GM21381 (cell line): ENCODE results near the gene VDR.

Experiments used
- ATAC-seq: cut with Tn5 transposase; IDR thresholded peaks from one replicate; pipeline ENCODE4 v1.9.1; 2021; ENCODE audit warnings: mild to moderate bottlenecking, moderate library complexity; ENCODE audit not compliant: unreplicated experiment

Gene VDR

DNA sequence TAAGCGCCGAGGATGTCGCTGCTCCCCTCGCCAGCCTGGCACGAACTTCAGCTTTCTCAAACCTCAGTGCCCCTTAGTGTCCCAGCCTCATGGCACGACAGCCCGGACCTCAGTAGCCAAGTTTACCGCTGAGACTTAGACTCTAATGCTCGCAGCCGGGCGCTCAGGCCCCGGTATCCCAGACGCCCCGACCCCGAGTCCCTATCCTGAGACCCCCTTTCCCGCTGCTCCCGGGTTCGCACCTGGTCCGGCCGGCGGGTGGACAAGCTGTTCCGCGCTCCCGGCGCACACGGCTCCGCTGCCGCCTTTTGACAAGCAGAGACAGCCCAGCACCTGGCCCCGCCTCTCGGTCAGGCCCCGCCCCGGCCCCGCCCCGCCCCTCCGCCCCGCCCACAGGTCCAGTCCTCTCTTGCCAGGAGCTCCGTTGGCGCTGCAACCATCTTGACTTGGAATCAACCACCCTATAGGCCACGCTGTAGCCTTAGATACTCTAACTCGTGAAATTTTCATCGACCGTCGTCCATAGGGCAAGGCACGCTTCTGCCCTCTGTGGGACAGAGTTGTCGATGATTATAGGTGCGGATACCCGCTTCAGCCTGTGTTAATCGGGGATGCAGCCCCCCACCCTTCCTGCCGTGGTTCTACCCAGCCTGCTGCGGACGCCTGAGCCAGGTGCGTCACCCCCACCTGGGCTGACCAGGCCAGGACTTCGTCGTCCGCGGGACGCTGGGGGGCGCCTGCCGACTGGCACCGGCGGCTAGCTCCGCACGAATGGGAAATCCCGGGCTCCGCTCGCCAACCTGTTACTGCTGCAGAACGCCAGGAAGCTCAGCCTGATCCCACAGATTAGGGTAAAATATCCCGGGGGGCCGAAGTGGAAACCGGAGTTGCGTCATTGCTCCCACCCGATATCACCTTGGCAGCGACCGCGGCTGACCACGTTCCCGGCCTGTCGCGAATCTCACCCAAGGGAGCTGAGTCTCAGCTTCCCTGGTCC, at the start of gene VDR:
Gene VDR, minus strand, starts transcription at position 282 of the 997 bp plus-strand sequence. CDS start 25,881 bp downstream, outside the sequence.
- peak; percentile 55 for ATAC-seq

DNA sequence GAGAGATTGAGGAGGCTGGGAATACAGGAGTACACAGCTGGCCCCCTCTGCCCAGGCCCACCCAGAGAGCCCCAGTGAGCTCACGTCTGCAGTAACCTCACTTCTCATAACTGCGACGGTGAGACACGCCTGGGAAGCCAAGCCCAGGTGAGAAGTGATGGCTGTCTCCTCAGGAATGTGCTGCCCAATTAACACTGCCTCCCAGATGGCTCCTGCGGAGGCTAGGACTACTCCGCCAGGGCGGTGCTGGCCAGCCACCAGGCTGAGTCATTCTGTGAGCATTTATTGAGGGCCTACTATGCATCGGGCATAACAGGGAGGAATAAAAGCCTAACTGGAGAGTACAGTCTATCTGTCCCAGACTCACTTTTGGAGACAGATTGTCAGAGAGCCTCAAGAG, 49.3 kb upstream of the VDR start:
- no peak for ATAC-seq

DNA sequence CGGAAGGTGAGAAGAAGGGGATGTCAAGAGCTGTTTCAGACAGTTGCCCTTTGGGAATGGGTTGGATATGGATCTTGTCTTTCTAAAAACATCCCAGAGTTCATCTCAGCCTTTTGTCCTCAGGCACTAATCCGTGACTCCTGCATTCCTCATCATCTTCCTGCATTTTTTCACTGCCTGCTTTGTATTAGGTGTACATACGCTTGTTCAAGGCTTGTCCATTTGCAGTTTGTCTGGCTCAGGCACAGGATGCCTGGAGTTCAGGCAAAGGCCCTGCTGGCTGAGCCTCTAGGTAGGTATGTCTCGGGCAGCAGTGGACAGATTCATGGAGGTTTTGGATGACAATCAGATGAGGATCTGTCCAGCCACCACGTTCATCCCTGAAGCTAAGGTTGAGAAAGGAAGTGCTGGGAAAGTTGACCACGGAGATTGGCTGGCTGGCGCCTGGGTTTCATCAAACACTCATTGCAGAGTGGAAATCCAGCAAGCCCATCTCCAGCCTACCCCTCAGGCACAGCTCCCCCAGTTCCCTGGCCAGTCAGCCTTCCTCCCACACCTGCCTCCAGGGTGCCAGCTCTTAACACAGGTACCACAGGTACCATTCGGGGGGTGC, 46.2 kb upstream of the VDR start:
- ATAC-seq = no peak

DNA sequence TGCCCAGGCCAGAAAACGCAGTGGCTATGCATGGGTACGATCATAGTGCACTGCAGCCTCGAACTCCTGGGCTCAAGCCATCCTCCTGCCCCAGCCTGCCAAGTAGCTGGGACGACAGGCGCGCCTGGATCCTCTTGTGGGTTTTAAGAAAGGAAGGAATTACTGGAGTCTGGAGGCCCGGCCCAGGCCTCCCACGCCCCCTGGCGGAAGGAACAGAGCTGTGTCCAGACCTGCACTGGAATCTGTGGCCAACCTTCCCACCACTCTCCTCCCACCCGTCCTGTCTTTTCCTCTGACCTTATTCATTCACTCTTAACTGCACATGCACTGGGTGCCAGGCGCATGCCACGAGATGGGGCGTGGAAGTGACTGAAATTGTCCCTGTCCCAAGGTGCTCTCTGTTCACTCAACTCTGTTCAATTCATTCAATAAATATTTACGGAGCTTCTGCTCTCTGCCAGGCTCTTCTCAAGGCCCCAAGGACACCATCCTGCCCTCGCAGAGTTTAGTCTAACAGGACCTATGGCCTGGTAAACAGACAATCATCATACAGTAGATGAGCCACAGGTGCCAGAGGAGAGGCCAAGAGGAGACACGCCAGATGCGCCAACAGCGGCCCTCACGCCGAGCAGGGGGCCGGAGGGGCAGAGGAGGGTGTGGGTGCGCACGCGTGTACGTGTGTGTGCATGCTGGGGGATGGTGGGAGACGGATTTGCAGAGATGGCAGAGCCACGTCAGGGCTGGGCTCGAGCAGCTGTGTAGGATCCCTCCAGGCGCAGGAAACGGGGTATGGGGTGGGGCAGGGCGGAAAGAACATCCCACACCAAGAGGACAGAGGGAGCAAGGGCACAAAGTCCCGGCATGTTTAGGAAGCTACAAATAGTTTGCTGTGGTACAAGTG, 44.9 kb upstream of the VDR start:
- ATAC-seq = no peak

DNA sequence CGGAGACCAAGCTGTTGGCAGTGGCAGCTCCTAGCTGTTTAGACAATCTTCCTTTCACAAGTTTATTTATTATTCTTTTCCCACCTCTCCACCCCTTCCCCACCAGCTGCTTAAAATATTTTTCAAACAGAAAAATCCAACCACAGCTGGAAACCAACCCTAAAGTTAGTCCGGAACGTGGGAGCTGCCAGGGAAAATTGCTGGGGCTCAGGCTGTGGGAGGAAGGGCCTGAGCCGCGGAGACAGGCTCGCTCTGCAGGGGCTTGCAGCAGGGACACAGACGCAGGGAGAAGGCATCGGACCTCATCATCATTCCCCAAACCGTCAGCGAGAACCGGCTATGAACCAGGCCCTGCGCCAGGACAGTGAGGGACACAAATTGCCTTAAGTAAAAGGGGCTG, 42.5 kb upstream of the VDR start:
- ATAC-seq = no peak

DNA sequence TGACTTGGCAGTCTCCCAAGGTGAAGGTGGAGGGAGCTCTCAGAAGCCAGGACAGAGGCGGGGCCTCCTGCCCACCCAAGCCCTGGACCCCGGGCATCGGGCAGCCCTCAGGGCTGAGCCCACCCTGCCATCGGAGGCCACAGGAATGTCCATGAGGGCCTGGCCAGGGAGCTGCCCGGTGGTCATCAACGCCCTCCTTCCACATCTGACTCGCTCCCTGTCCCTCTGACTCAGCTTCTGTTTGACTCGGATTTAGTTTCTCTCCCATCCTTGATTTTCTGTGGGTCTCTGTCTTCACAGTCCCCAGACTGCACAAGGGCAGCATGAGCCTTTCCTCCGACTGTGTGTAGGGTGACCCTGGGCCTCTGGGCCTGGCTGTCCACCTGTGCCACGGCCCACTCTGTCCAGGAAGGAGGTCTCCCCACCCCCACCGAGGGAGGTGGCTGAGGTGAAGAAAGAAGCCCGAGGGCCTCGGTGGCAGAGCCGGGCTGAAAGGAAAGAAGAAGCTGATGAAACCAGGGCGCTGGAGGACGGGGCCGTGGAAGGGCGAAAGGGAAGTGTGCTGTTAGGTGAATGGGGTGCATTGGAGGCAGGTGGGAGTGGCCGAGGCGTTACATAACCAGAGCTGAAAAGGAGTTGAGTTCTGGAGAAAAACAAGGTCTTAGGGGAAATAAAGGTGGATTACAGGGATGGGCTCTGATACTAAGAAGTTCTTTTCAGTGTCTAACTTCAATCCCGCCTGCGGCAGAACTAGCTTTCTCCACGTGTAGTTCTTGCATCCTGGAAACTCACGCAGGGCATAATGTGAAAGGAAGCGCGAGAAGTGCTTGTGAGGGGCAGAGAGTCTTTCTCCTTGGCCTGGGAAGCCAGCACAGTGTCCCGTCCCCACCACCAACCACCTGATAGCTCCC, 41.9 kb upstream of the VDR start:
- ATAC-seq = no peak

DNA sequence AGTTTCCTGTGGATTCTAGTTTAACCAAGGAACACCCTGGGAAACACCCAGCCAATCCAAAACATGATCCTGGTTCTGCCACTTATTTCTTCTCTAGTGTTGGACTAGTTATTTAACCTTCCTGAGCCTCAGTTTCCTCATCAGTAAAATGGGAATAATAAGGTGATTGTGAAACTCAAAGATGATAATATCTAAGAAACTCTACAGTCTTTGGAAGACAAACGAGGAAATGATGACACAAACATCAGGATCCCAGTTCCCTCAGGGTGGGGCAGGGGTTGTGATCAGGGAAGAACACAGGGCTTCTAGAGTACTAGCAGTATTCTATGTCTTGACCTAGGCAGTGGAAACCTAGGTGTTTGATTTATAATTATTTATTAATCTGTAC, 40.5 kb upstream of the VDR start:
- no peak for ATAC-seq

DNA sequence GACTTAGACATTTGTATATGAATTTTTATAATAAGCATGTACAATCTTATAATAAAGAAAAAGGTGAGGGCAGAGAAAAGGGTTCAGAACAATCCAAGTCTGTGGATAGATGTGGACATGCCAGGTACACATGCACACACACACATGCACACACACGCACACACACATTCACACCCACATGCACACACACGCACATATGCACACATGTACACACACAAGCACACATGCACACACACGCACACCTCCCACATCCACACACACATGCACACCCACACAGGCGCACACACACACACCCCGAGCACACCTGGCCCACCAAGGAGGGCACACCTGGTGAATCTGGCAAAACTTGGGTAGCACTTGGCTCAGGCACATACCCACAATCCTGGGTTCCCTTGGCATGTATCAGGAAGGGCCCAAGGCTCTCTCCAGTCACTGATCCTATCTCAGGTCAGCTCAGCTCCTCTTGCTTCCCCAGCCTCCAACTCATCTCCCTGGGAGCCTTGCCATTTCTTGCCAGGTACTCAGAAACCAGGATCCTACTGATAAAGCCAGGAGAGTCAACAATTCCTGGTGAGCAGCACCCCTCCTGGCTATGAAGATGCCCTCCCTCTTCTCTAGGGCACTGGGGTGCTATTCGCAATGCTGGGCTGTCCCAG, 40.0 kb upstream of the VDR start:
- ATAC-seq = no peak

DNA sequence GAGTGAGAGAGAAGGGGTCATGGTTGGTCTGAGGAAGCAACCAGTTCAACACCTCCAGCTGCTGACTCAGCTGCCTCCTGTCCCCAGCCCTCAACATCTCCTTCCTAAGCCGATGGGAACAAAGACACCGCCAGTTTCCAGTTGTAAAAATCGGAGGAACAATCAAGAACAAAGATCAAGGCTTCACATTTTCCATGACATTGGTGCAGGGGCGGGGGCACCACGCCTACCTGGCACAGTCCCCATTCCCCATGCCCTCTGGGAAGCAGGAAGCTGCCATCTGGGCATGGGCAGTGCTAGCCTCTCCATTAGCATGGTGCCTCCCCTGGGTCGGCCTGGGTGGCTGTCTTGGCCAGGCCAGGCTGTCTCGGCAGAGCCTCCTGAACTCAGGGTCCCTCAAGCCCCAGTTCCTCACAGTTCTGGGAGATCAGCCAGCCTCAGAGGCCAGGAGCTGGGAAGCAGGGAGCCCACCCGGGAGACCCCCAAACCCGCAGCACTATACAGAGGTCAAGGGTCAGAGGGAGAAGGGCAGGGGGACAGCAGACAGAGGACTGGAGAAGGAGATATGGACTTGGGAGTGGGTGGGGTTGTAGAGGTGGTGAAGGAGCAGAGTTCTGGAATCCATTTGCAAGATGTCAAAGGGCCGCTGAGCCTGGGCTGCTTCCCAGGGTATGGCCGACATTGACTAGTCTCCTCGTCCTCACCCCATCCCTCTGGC, 39.0 kb upstream of the VDR start:
- ATAC-seq = no peak

DNA sequence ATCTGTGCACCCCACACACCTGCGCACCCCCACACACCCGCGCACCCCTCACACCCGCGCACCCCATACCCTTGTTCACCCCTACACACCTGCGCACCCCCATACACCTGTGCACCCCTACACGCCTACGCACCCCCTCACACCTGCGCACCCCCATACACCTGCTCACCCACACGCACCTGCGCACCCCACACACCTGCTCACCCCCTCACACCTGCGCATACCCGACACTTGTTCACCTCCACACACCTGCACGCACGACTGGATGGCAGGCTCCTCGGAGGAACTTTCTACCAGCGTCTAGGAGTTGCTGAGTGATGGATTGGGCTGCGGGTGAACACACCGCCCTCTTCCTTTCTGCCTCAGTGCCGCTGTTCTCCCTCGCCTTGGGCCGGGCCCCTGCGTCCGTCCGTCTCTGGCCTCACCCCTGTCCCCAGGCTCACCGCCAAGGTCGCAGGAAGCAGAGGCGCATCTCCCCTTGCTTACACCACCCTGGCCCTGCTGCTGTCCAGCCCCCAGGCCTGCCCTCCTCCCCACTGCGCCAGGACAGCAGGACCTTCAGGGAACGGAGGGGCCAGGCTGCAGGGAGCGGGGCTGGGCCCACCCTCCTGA, 37.9 kb upstream of the VDR start:
- no peak for ATAC-seq

DNA sequence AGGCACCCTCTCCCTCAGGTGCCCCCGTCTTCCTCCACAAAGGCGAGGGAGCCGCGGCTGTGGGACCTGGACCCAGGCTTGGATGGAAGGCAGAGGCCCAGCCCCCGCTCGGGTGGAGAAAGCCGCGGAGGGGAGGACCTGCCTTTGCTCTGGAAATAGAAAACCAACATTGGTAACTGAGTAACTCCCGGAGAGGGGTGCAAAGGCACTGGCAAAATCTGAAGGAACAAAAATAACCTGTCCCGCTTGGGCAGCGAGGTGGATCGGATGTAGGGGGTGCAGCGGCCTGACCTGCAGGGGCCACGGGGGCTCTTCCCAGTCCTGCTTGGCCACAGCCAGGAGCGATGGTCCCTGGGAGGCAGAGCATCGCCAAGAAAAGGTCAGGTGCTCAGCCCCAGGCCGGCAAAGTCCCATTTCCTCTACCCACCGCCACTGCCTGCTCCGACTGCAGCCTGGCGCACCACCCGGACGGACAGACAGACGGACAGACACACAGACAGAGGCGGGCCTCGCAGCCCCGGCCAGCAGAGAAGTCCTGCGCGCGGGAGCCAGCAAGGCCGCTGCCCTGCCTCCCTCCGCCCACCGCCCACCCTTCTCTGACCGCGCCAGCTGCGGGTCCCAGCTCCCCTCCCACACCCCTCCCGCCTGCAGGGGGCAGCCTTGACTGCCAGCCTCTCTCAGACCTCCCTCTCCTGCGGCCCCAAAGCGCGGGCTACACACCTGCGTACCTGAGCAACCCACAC, 37.2 kb upstream of the VDR start:
- no peak for ATAC-seq

DNA sequence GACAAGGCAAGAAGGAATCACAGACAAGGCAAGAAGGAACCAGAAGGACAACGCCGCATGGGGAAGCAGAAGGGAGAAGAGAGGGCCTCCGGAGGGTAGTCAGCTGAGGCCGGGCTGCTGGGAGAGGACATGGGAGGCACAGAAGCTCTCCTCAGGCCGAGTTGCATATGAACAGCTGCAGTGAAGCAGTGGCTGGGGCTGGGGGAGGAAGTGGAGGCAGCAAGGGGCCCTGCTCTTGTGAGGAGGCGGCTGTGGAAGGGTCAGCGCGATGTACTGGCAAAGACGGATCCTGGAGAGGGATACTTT, 36.6 kb upstream of the VDR start:
- no peak for ATAC-seq

DNA sequence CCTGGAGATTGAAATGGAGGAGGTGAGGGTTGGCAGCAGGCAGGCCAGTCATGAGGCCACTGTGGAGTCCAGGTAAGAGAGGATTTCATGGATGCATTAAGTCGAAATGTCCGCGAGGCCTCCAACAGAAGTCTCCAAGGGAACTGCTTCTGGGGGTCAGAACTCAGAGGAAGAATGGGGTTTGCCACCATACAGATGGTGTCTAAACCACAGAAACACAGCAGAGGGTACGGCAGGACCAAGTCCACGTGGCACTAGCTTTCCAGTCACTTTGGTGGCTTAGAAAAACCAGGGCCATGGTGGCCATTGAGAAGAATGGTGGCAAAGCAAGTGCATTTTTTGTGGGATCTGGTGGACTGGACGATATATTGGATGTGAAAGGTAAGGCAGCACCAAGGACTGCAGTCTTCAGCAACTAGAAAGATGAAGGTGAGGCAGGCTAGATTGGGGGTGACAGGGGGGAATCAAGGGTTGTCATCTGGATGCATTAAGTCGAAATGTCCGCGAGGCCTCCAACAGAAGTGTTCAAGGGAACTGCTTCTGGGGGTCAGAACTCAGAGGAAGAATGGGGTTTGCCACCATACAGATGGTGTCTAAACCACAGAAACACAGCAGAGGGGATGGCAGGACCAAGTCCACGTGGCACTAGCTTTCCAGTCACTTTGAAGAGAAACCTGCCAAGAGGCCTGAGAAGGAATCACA, 36.1 kb upstream of the VDR start:
- ATAC-seq = no peak

DNA sequence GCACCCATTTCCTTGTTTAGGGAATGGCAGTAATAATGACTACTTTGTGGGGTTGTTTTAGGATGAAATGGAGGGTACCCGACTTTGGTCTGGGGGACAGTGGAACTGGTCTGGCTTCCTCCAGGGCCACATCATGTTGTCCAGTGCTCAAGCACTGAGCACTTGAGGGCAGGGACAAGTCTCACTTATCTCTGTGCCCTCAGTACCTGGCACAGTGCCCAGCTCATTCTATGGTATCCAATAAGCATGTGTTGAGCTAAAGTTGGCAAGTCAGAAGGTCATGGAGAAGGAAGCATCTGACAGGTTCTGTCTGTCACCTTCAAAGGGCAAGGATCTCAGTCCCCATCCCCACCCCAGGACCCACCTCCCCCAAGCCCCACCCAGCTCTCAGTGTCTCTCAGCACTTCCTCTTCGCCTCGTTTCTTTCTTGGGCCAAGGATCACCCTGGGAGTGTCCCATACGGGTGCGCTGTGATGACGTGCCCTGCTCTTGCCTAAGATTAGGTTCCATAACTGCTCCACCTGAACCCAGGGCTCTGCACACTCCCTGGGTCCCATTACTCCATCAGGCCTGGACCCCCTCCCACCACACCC, 34.3 kb upstream of the VDR start:
- no peak for ATAC-seq

DNA sequence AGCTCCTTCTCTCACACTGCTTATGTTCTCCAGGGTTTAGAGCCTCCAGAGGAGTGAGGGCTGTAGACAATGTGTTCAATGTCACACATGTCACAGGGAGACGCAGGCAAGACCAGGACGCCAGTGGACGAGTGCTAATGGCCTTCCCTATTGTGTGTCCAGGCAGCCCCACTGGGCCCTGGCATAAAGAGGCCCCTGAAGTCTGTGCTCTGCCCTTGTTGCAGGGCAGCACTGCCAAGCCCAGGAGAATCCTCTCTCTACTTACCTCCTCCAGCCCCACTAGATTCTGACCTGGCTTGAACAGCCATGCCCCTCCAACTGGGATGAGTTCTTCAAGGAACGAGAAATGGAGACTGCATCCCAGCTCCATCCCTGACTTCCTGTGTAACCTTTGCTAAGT, 33.8 kb upstream of the VDR start:
- ATAC-seq = no peak

DNA sequence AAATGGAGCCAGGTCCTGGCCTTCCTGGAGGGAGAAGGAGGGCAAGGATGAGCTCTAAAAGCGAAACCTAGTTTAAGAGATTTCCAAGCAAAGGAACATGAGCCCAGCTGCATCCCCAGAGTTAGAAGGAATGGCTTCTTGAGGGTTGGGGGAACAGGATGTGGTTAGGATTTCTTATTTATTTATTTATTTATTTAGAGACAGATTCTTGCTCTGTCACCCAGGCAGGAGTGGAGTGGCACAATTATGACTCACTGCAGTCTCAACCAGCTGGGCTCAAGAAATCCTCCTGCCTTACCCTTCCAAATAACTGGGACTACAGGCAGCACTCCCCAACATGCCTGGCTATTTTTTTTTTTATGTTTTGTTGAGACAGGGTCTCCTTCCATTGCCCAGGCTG, 33.3 kb upstream of the VDR start:
- ATAC-seq = no peak

DNA sequence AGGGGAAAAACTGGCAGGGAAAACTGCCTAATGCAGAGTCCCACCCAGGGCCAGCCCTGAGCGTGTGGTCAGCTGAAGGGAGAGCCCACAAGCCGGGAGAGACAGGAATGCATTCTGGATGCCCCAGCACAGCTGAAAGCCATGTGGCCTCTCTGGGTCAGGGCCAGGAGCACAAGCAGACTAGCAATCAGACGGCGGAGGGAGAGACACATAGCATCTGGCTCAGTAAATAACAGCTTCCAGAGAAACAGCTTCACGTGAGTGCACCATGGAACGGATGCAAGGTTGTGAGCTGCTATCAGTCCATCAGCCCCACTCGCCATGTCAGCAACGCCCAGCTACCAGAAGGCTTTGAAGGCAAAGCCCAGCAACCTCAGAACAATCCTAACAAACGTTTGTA, 30.4 kb upstream of the VDR start:
- no peak for ATAC-seq
